Vagina (tissue), 2 donors: ENCODE results near the gene INSR.

Experiments
- CTCF ChIP-seq, 3 experiments: fragments of 450-650 bp in 2 of 3; fragments of 200-600 bp in 1 of 3; sonication (generic) in 1 of 3; IDR thresholded peaks; one replicate each; pipeline ENCODE4 v1.5.1; 2017 to 2019; ENCODE audit warnings: antibody characterized with exemption in 3 of 3, mild to moderate bottlenecking in 2 of 3, moderate library complexity in 2 of 3
- POLR2A ChIP-seq, 2 donors: fragments of 450-650 bp; IDR thresholded peaks; one replicate each; pipeline ENCODE4 v1.6.1; 2017; ENCODE audit warnings: antibody characterized with exemption in 2 of 2, mild to moderate bottlenecking in 2 of 2, moderate library complexity in 2 of 2

- TF ChIP-seq CTCF (IDR thresholded peaks at IDR 0.05): no peak
- TF ChIP-seq POLR2A (IDR thresholded peaks at IDR 0.05): no peak
Measured at GRCh38 chr19:7267792-7268704, 26.2 kb downstream of the INSR start.
